ENCODE data around the gene CFAP70. TPM values are rescaled to one million over a fixed set of nuclear protein-coding genes. Genes with fewer than 3 reads are reported as not detected.
A peak's percentile ranks its signal among the peaks of the same experiment; 100 is the strongest.
"Not testable (repeated sequence)": the region's sequence is repeated elsewhere in the genome, so short reads cannot be mapped to it uniquely, and the experiment has no call there.

The CFAP70 gene
- 1.1 TPM for total RNA-seq

- peak; percentile 88 to 98 (median 95) for DNase-seq (ENCODE audit: low read depth in 2 of 3, low spot score in 2 of 3)
Measured at GRCh38 chr10:73358331-73359279, at the start of gene CFAP70. TSS of gene CFAP70 (minus strand) at chr10:73358864. CDS start at chr10:73354796, 4,068 bp downstream.

- no peak for DNase-seq (ENCODE audit: low read depth in 2 of 3, low spot score in 2 of 3)
Measured at GRCh38 chr10:73408061-73408460, 49.4 kb upstream of the CFAP70 start.

- DNase-seq (ENCODE audit: low read depth in 2 of 3, low spot score in 2 of 3) = no peak
Measured at GRCh38 chr10:73407495-73407894, 48.8 kb upstream of the CFAP70 start.

- no peak for DNase-seq (ENCODE audit: low read depth in 2 of 3, low spot score in 2 of 3)
Measured at GRCh38 chr10:73406846-73407245, 48.2 kb upstream of the CFAP70 start.

- no peak for DNase-seq (ENCODE audit: low read depth in 2 of 3, low spot score in 2 of 3)
Measured at GRCh38 chr10:73405556-73405955, 46.9 kb upstream of the CFAP70 start.

GRCh38 chr10:73404690-73405089, 46.0 kb upstream of the CFAP70 start:
- DNase-seq (ENCODE audit: low read depth in 2 of 3, low spot score in 2 of 3) = no peak

- DNase-seq (ENCODE audit: low read depth in 2 of 3, low spot score in 2 of 3) = no peak
Measured at GRCh38 chr10:73401636-73402035, 43.0 kb upstream of the CFAP70 start.

GRCh38 chr10:73399063-73399462, 40.4 kb upstream of the CFAP70 start:
- no peak for DNase-seq (ENCODE audit: low read depth in 2 of 3, low spot score in 2 of 3)

- no peak for DNase-seq (ENCODE audit: low read depth in 2 of 3, low spot score in 2 of 3)
Measured at GRCh38 chr10:73398024-73398423, 39.4 kb upstream of the CFAP70 start.

- DNase-seq (ENCODE audit: low read depth in 2 of 3, low spot score in 2 of 3) = not testable (repeated sequence)
Measured at GRCh38 chr10:73394325-73394724, 35.7 kb upstream of the CFAP70 start.

- no peak for DNase-seq (ENCODE audit: low read depth in 2 of 3, low spot score in 2 of 3)
Measured at GRCh38 chr10:73388228-73388627, 29.6 kb upstream of the CFAP70 start.

GRCh38 chr10:73386583-73386982, 27.9 kb upstream of the CFAP70 start:
- no peak for DNase-seq (ENCODE audit: low read depth in 2 of 3, low spot score in 2 of 3)

- no peak for DNase-seq (ENCODE audit: low read depth in 2 of 3, low spot score in 2 of 3)
Measured at GRCh38 chr10:73379064-73379748, 20.5 kb upstream of the CFAP70 start.

- DNase-seq (ENCODE audit: low read depth in 2 of 3, low spot score in 2 of 3) = no peak
Measured at GRCh38 chr10:73376679-73377078, 18.0 kb upstream of the CFAP70 start.

- DNase-seq (ENCODE audit: low read depth in 2 of 3, low spot score in 2 of 3) = no peak
Measured at GRCh38 chr10:73368238-73368637, 9.6 kb upstream of the CFAP70 start.

GRCh38 chr10:73366381-73367298, 8.0 kb upstream of the CFAP70 start:
- DNase-seq (ENCODE audit: low read depth in 2 of 3, low spot score in 2 of 3) = no peak

GRCh38 chr10:73364964-73365363, 6.3 kb upstream of the CFAP70 start:
- no peak for DNase-seq (ENCODE audit: low read depth in 2 of 3, low spot score in 2 of 3)

GRCh38 chr10:73359492-73359891, 828 bp upstream of the CFAP70 start:
- DNase-seq (ENCODE audit: low read depth in 2 of 3, low spot score in 2 of 3) = no peak

GRCh38 chr10:73357821-73358220, 843 bp downstream of the CFAP70 start:
- DNase-seq (ENCODE audit: low read depth in 2 of 3, low spot score in 2 of 3) = no peak

- no peak for DNase-seq (ENCODE audit: low read depth in 2 of 3, low spot score in 2 of 3)
Measured at GRCh38 chr10:73357166-73357565, 1.5 kb downstream of the CFAP70 start.

- no peak for DNase-seq (ENCODE audit: low read depth in 2 of 3, low spot score in 2 of 3)
Measured at GRCh38 chr10:73344269-73344668, 14.4 kb downstream of the CFAP70 start.
